GM06990 (cell line): ENCODE measurements around the gene TAF3.

Experiments
- DNase-seq: peaks from one replicate; pipeline ENCODE4 v3.0.0-alpha.2; 2011; ENCODE audit not compliant: insufficient read length; ENCODE audit errors: extremely low read depth
- H3K27me3 ChIP-seq: replicated peaks from 2 replicates; pipeline ENCODE4 v1.6.0; 2011; ENCODE audit warnings: low read length; ENCODE audit not compliant: control insufficient read depth, insufficient read depth
- H3K36me3 ChIP-seq: 2 replicates; pipeline ENCODE4 v1.5.1; 2011; ENCODE audit warnings: low read length; ENCODE audit not compliant: control insufficient read depth, insufficient read depth
- H3K4me3 ChIP-seq: replicated peaks from 2 replicates; pipeline ENCODE4 v1.5.1; 2011; ENCODE audit warnings: low read depth, mild to moderate bottlenecking, control low read depth, low read length
- CTCF ChIP-seq: IDR thresholded peaks from 2 replicates; pipeline ENCODE4 v1.5.1; 2011; ENCODE audit warnings: low read length, control low read depth, mild to moderate bottlenecking, inconsistent platforms; ENCODE audit not compliant: insufficient read depth, poor library complexity, severe bottlenecking

The TAF3 gene

GRCh38 chr10:8051109-8051821 is 233.0 kb downstream of the TAF3 start:
- Histone ChIP-seq H3K36me3 (no peaks in the 10 kb centered on the region), H3K27me3 (no peaks in the 10 kb centered on the region), H3K4me3 (no peak overlapping the region; the same call in 1 of the 2 replicates)
- TF ChIP-seq CTCF, result no peak
- peak; percentile 38 for DNase-seq

- Histone ChIP-seq H3K36me3 (no peaks in the 10 kb centered on the region), H3K4me3 (no peak overlapping the region; the same call in 1 of the 2 replicates), H3K27me3 (no peaks in the 10 kb centered on the region)
- DNase-seq, result no peak
- TF ChIP-seq CTCF, result no peak
These were observed 233.5 kb downstream of the TAF3 start for GRCh38 chr10:8051851-8052257.

GRCh38 chr10:8052341-8052955 is 234.1 kb downstream of the TAF3 start:
- no peak overlapping the region for H3K4me3 ChIP-seq
- H3K36me3 ChIP-seq, result no peaks in the 10 kb centered on the region
- no peak for DNase-seq
- no peak for TF ChIP-seq CTCF
- no peaks in the 10 kb centered on the region for H3K27me3 ChIP-seq

GRCh38 chr10:8052956-8053445 is 234.7 kb downstream of the TAF3 start:
- DNase-seq, result no peak
- no peak for TF ChIP-seq CTCF
- Histone ChIP-seq H3K27me3 (no peaks in the 10 kb centered on the region), H3K36me3 (0 out of 2 replicates have a peak, but pooled peaks cover 1% of the 10 kb centered on the region), H3K4me3 (no peak overlapping the region)

DNA sequence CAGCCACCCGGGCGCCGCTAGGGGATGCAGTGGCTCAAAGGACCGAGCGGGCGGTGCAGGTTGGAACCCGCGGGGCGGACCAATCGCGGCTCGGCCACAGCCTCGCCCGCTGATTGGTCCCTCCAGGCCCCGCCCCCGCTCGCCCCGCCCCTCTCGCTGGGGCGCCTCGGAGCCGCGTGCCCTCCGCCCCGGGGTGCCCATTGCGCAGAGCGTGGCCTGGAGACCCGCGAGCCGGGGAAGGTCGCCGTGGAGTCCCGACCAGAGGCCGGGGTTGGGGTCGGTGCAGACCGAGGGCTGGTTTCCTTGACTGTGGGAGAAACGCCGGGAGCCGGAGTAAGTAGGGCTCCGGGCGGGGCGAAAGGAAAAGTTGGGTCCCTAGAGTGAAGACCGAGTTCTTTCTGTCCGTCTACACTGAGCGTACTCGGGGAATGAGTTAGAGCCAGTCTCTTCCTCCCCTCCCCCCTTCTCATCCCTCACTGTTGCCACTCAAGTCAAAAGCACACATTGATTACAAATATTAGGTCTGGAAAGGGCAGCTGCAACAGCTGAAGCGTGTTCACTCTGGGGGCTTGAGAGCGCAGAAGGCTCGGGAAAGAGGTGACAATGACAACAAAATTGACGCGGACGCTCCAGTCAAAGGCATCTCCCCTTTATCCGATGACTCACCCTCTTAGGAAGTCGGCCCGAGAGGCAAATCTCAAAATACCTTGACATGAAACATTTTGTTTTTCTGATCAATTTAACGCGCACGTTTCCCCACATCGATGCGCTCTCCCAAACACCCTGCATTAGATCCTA is 235.3 kb downstream of the TAF3 start:
- Histone ChIP-seq H3K36me3 (peaks cover 4% of the 10 kb centered on the region; the same call in 1 of the 2 replicates), H3K27me3 (no peaks in the 10 kb centered on the region), H3K4me3 (peak overlapping the region; percentile 76)
- DNase-seq, result peak; percentile 91
- peak; percentile 98 for TF ChIP-seq CTCF
